Activated CD8-positive, alpha-beta memory T cell treated with anti-CD3 and anti-CD28 coated beads, Interleukin-2, amount 50 U/mL, for 1 hour (primary cell): Measurements from ENCODE around the gene NDUFB2.
"Not testable (repeated sequence)": the region's sequence is repeated elsewhere in the genome, so short reads cannot be mapped to it uniquely, and the experiment has no call there.

ENCODE experiments used
- DNase-seq: peaks from one replicate; pipeline ENCODE4 v3.0.0-alpha.2; 2020; ENCODE audit errors: extremely low read depth

Gene NDUFB2

GRCh38 chr7:140696680-140697446, at the start of gene NDUFB2:
Gene NDUFB2 (plus strand): TSS chr7:140696708. CDS start chr7:140696745, 37 bp downstream.
- DNase-seq: no peak

GRCh38 chr7:140646931-140647647, 49.4 kb upstream of the NDUFB2 start:
- no peak for DNase-seq

- DNase-seq: no peak
Measured at GRCh38 chr7:140649556-140650205, 46.8 kb upstream of the NDUFB2 start.

- no peak for DNase-seq
Measured at GRCh38 chr7:140650367-140650766, 46.1 kb upstream of the NDUFB2 start.

- DNase-seq: no peak
Measured at GRCh38 chr7:140653319-140654108, 43.0 kb upstream of the NDUFB2 start.

GRCh38 chr7:140654109-140654387, 42.5 kb upstream of the NDUFB2 start:
- DNase-seq: no peak

GRCh38 chr7:140654661-140655060, 41.8 kb upstream of the NDUFB2 start:
- DNase-seq: no peak

GRCh38 chr7:140655511-140656408, 40.7 kb upstream of the NDUFB2 start:
- no peak for DNase-seq

- DNase-seq: no peak
Measured at GRCh38 chr7:140656548-140657515, 39.7 kb upstream of the NDUFB2 start.

- no peak for DNase-seq
Measured at GRCh38 chr7:140657891-140658290, 38.6 kb upstream of the NDUFB2 start.

GRCh38 chr7:140659856-140660255, 36.7 kb upstream of the NDUFB2 start:
- DNase-seq: no peak

- DNase-seq: no peak
Measured at GRCh38 chr7:140661124-140661523, 35.4 kb upstream of the NDUFB2 start.

GRCh38 chr7:140662938-140663337, 33.6 kb upstream of the NDUFB2 start:
- not testable (repeated sequence) for DNase-seq

GRCh38 chr7:140667476-140667875, 29.0 kb upstream of the NDUFB2 start:
- DNase-seq: no peak

GRCh38 chr7:140668641-140669040, 27.9 kb upstream of the NDUFB2 start:
- DNase-seq: no peak

GRCh38 chr7:140669352-140669751, 27.2 kb upstream of the NDUFB2 start:
- DNase-seq: no peak

GRCh38 chr7:140669862-140670261, 26.6 kb upstream of the NDUFB2 start:
- DNase-seq: not testable (repeated sequence)

- DNase-seq: no peak
Measured at GRCh38 chr7:140670343-140670935, 26.1 kb upstream of the NDUFB2 start.

GRCh38 chr7:140671966-140672365, 24.5 kb upstream of the NDUFB2 start:
- no peak for DNase-seq
